ENCODE data around the gene CPNE7.

DNA sequence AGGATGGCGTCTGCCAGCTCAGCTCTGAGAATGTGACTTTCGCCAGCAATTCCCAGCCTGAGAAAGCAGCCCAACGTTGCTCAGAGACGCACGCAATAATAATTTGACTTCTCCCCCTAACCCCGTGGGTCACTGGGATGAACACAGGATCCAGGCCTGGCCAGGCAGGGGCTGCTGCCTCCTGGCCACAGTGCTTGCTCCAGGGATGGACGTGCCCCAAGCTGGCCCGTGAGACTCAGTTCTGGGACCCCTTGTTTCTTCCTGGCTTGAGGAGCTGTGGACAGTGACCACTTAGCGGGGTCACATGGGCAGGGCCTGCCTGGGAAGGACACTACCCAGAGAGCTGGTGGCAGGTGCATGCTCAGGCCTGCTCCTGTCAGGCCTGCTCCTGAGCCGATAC, 24.3 kb downstream of the CPNE7 start:
- no peak for TF ChIP-seq TAF1 (IDR thresholded peaks at IDR 0.05; ENCODE audit: low read depth, low read length)
- TF ChIP-seq, protein P1, sequence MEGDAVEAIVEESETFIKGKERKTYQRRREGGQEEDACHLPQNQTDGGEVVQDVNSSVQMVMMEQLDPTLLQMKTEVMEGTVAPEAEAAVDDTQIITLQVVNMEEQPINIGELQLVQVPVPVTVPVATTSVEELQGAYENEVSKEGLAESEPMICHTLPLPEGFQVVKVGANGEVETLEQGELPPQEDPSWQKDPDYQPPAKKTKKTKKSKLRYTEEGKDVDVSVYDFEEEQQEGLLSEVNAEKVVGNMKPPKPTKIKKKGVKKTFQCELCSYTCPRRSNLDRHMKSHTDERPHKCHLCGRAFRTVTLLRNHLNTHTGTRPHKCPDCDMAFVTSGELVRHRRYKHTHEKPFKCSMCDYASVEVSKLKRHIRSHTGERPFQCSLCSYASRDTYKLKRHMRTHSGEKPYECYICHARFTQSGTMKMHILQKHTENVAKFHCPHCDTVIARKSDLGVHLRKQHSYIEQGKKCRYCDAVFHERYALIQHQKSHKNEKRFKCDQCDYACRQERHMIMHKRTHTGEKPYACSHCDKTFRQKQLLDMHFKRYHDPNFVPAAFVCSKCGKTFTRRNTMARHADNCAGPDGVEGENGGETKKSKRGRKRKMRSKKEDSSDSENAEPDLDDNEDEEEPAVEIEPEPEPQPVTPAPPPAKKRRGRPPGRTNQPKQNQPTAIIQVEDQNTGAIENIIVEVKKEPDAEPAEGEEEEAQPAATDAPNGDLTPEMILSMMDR (IDR thresholded peaks at IDR 0.05; ENCODE audit: control extremely low read depth in 1 of 3, insufficient read depth in 1 of 3, low read depth in 1 of 3, low read length in 3 of 3): no peak
- TF ChIP-seq EP300 (IDR thresholded peaks at IDR 0.05; ENCODE audit: borderline replicate concordance in 1 of 2, low read depth in 2 of 2, low read length in 2 of 2): no peak
- TF ChIP-seq SIX5 (IDR thresholded peaks at IDR 0.05; ENCODE audit: low read depth, low read length): no peak
- no peak for TF ChIP-seq POLR2A (IDR thresholded peaks at IDR 0.05; ENCODE audit: control extremely low read depth in 1 of 2, low read depth in 2 of 2, low read length in 2 of 2)
- TF ChIP-seq, protein P2, sequence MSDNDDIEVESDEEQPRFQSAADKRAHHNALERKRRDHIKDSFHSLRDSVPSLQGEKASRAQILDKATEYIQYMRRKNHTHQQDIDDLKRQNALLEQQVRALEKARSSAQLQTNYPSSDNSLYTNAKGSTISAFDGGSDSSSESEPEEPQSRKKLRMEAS (IDR thresholded peaks at IDR 0.05): no peak
- no peak for TF ChIP-seq EZH2 (IDR thresholded peaks at IDR 0.05; ENCODE audit: low read depth, low read length, severe bottlenecking)
- TF ChIP-seq SP1 (IDR thresholded peaks at IDR 0.05; ENCODE audit: low read depth, low read length): no peak
- no peak for TF ChIP-seq RXRA (IDR thresholded peaks at IDR 0.05; ENCODE audit: insufficient read depth, low read depth, low read length)

All from H1 (cell line).